Endothelial cell (in vitro differentiated cells): Measurements from ENCODE around the gene NGF. TPM values are rescaled to one million over a fixed set of nuclear protein-coding genes. Genes with fewer than 3 reads are reported as not detected.

Experiments
- DNase-seq: peaks from one replicate; pipeline ENCODE4 v3.0.0; 2021; ENCODE audit warnings: low spot score
- H3K27ac Mint-ChIP-seq: one replicate; pipeline ENCODE4 v1.8.0; 2021; ENCODE audit warnings: mixed read lengths, inconsistent platforms; ENCODE audit not compliant: unreplicated experiment
- H3K27me3 Mint-ChIP-seq: one replicate; pipeline ENCODE4 v1.8.0; 2021; ENCODE audit warnings: mild to moderate bottlenecking, moderate library complexity, mixed read lengths, inconsistent platforms; ENCODE audit not compliant: unreplicated experiment
- H3K36me3 Mint-ChIP-seq: one replicate; pipeline ENCODE4 v1.8.0; 2021; ENCODE audit warnings: mild to moderate bottlenecking, low read depth, mixed read lengths, inconsistent platforms; ENCODE audit not compliant: unreplicated experiment
- H3K4me1 Mint-ChIP-seq: one replicate; pipeline ENCODE4 v1.8.0; 2021; ENCODE audit warnings: mild to moderate bottlenecking, mixed read lengths, inconsistent platforms; ENCODE audit not compliant: unreplicated experiment
- H3K4me3 Mint-ChIP-seq: one replicate; pipeline ENCODE4 v1.8.0; 2021; ENCODE audit warnings: mild to moderate bottlenecking, mixed read lengths, inconsistent platforms; ENCODE audit not compliant: unreplicated experiment
- H3K9me3 Mint-ChIP-seq: one replicate; pipeline ENCODE4 v1.8.0; 2021; ENCODE audit warnings: mixed read lengths, inconsistent platforms; ENCODE audit not compliant: unreplicated experiment
- total RNA-seq: library from RNA; stranded (reverse); fragmentation: NEBNext Ultra II Directional; extraction: Animal tissue kit (Norgen Biotek cat#: 25700); gene quantifications from one replicate; pipeline ENCODE4 v1.2.1, GENCODE V29; 2021; ENCODE audit not compliant: unreplicated experiment
- TF ChIP-seq, protein P1 (sequence below): fragments of 200-600 bp; sonication (generic); IDR thresholded peaks from one replicate; pipeline ENCODE4 v1.5.0; 2021; ENCODE audit warnings: antibody characterized with exemption; ENCODE audit not compliant: unreplicated experiment

NGF gene
- total RNA-seq, 1 donor from 2014 or later, result 0.69 TPM

DNA sequence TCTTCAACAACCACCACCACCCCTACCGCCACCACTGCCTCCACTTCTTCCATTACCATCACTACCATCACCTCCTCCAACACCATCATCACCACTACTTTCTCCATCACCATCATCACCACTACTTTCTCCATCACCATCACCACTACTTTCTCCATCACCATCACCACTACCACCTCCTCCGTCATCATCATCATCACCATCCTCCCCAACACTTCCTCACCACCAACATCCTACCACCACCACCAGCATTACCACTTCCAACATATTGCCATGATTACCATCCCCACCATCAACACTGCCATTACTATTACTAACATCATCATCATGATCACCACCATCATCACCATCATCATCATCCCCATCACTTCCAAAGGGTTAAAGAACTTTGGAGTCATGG, 34.7 kb downstream of the NGF start:
- no peaks in the 10 kb centered on the region for H3K9me3 Mint-ChIP-seq
- peaks cover 2% of the 10 kb centered on the region for H3K4me1 Mint-ChIP-seq
- H3K4me3 Mint-ChIP-seq, result no peak overlapping the region
- H3K27me3 Mint-ChIP-seq, result no peaks in the 10 kb centered on the region
- no peak for DNase-seq
- TF ChIP-seq, protein P1, sequence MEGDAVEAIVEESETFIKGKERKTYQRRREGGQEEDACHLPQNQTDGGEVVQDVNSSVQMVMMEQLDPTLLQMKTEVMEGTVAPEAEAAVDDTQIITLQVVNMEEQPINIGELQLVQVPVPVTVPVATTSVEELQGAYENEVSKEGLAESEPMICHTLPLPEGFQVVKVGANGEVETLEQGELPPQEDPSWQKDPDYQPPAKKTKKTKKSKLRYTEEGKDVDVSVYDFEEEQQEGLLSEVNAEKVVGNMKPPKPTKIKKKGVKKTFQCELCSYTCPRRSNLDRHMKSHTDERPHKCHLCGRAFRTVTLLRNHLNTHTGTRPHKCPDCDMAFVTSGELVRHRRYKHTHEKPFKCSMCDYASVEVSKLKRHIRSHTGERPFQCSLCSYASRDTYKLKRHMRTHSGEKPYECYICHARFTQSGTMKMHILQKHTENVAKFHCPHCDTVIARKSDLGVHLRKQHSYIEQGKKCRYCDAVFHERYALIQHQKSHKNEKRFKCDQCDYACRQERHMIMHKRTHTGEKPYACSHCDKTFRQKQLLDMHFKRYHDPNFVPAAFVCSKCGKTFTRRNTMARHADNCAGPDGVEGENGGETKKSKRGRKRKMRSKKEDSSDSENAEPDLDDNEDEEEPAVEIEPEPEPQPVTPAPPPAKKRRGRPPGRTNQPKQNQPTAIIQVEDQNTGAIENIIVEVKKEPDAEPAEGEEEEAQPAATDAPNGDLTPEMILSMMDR, result no peak
- no peak overlapping the region for H3K27ac Mint-ChIP-seq
- no peaks in the 10 kb centered on the region for H3K36me3 Mint-ChIP-seq

DNA sequence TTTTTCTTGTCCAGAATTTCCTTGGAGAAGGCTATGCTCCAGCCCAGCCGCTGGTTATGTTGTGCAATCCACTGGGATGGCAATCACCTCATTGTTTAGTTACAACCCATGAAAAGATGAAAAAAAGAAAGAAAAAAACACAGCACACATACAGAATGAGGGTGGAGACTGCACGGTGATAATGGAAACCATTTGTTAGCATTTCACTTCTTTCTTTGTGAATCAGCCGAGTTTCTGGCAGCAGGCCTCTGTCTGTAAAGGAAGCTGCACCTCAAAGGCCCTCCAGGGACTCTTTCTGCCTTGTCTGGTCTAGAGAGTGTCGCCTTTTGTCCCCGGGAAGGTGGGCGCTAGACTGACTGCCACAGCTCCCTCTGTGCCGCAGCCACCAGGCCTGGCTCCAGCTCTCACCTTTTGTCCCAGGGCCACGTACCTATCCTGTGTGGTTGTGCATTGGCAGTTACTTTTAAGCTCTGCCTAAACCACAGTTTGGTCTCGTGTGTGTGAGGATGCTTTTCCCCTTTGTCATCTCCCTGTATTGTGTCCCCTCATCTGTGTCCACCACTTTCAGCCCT, 35.6 kb downstream of the NGF start:
- Mint-ChIP-seq H3K9me3 (no peaks in the 10 kb centered on the region), H3K4me3 (no peak overlapping the region), H3K27ac (no peak overlapping the region), H3K27me3 (no peaks in the 10 kb centered on the region), H3K4me1 (peaks cover 2% of the 10 kb centered on the region), H3K36me3 (no peaks in the 10 kb centered on the region)
- TF ChIP-seq, protein P1, result no peak
- no peak for DNase-seq

DNA sequence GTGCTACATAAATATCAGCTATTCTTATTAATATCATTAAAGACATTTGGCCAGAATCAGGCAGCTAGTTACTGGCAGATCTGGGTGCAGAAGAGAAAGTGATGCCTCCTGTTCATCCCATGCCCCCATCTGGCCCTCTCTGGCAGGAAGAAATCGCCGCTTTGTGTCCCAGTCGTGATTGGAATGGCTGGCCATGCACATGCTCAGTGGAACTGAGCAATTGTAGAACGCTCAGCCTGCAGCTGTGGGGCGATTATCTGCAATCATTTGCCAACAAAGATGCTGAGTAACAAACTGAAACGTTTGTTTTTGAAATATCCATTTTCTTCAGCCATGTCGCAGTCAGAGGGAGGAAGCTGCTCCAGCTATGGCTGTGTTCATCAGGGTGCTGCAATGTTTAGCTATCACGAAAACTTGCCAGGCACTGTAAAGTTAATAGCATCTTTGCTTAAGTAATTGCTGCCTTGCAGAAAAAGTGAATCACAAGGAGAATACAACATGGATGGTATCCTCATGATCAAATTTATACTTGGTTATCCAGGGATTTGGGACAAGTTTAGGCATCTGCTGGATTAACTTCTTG, 36.5 kb downstream of the NGF start:
- DNase-seq, result no peak
- no peaks in the 10 kb centered on the region for H3K9me3 Mint-ChIP-seq
- no peak overlapping the region for H3K27ac Mint-ChIP-seq
- no peaks in the 10 kb centered on the region for H3K36me3 Mint-ChIP-seq
- H3K27me3 Mint-ChIP-seq, result no peaks in the 10 kb centered on the region
- H3K4me3 Mint-ChIP-seq, result no peak overlapping the region
- TF ChIP-seq, protein P1, result no peak
- peaks cover 2% of the 10 kb centered on the region for H3K4me1 Mint-ChIP-seq

DNA sequence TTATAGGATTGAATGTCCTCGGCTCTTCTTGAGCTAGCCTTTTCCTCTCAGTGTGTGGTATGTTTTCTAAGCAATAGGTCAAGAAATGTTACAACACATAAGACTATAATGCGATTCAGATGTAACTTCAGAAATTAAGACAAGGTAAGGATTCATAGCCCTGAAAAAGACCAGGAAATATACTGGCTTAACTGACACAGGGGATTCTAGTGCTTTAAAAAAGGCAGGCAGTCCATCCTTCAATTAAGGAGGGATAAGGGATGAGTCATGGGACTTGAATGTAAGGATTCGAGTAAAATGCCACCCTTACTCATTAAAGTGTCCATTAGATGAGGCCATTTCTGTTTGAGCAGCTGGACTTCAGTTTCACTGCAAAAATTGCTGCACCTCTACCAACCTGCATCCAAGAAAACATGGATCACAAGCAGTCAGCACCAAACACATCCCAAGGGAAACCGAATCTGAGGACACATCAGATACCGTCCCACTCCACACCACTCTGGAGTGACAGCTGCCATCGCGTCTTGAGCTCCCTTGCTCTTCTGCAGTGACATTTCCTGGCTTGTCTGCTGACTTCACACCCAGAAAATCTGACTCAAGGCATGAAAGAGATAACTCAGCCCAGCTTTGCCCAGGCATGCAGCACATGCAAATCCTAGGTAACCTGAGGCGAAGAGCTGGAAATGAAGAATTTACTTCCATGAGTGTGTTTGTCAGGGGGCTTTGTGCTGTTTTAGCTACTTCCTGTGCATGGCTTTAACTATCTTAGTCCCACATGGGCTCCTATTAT, 37.8 kb downstream of the NGF start:
- Mint-ChIP-seq H3K27ac (no peak overlapping the region), H3K4me1 (peaks cover 2% of the 10 kb centered on the region), H3K4me3 (no peak overlapping the region), H3K9me3 (no peaks in the 10 kb centered on the region), H3K27me3 (no peaks in the 10 kb centered on the region), H3K36me3 (no peaks in the 10 kb centered on the region)
- no peak for DNase-seq
- TF ChIP-seq, protein P1, result no peak

DNA sequence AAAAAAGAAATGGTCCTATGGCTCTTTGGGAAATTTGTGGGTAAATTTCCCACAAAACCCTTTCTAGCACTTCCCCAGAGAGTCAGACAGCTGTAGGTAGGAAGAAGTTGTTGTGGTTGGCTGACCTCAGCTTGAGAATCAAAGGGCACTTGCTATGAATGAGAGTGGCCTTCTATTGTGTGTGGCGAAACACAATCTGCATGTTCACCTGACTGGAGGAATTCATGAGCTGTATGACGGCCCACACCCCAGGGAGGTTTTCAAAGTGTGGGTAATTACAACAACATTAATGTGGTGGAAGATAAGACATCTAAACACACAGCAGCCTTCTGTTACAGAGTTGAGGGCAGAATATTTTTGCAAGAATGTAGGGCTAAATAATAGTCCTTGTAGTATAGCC, 38.8 kb downstream of the NGF start:
- Mint-ChIP-seq H3K4me1 (peaks cover 2% of the 10 kb centered on the region), H3K27ac (no peak overlapping the region), H3K36me3 (no peaks in the 10 kb centered on the region), H3K9me3 (no peaks in the 10 kb centered on the region), H3K27me3 (no peaks in the 10 kb centered on the region), H3K4me3 (no peak overlapping the region)
- TF ChIP-seq, protein P1, result no peak
- DNase-seq, result no peak
